ENCODE results near the gene CDRT4. TPM values are rescaled to one million over a fixed set of nuclear protein-coding genes. Genes with fewer than 3 reads are reported as not detected.

The CDRT4 gene
- total RNA-seq, 2 donors from 2014 or later, result 4.0 to 5.3 TPM

- H3K36me3 Mint-ChIP-seq, result no peaks in the 10 kb centered on the region
- ATAC-seq, result no peak
- no peaks in the 10 kb centered on the region for H3K9me3 Mint-ChIP-seq
- no peak overlapping the region for H3K27ac Mint-ChIP-seq
- no peak for DNase-seq (ENCODE audit: low spot score in 2 of 2)
Observed at GRCh38 chr17:15398291-15398690, 69.1 kb downstream of the CDRT4 start.

- no peaks in the 10 kb centered on the region for H3K36me3 Mint-ChIP-seq
- H3K27ac Mint-ChIP-seq, result no peak overlapping the region
- no peak for ATAC-seq
- no peak for DNase-seq (ENCODE audit: low spot score in 2 of 2)
- H3K9me3 Mint-ChIP-seq, result no peaks in the 10 kb centered on the region
Observed at GRCh38 chr17:15397620-15398019, 69.8 kb downstream of the CDRT4 start.

GRCh38 chr17:15395091-15395490, 72.3 kb downstream of the CDRT4 start:
- no peak for DNase-seq (ENCODE audit: low spot score in 2 of 2)
- H3K36me3 Mint-ChIP-seq, result no peaks in the 10 kb centered on the region
- peak overlapping the region in 1 of 2 donors; percentile 27 for H3K27ac Mint-ChIP-seq
- no peak for ATAC-seq
- no peaks in the 10 kb centered on the region for H3K9me3 Mint-ChIP-seq

GRCh38 chr17:15393414-15393813, 74.0 kb downstream of the CDRT4 start:
- H3K36me3 Mint-ChIP-seq, result no peaks in the 10 kb centered on the region
- no peak for DNase-seq (ENCODE audit: low spot score in 2 of 2)
- no peaks in the 10 kb centered on the region for H3K9me3 Mint-ChIP-seq
- ATAC-seq, result no peak
- no peak overlapping the region for H3K27ac Mint-ChIP-seq

GRCh38 chr17:15392326-15392741, 75.1 kb downstream of the CDRT4 start:
- H3K27ac Mint-ChIP-seq, result no peak overlapping the region
- H3K36me3 Mint-ChIP-seq, result no peaks in the 10 kb centered on the region
- H3K9me3 Mint-ChIP-seq, result no peaks in the 10 kb centered on the region
- DNase-seq (ENCODE audit: low spot score in 2 of 2) (no peak), ATAC-seq (no peak)

- no peak overlapping the region for H3K27ac Mint-ChIP-seq
- ATAC-seq (no peak), DNase-seq (ENCODE audit: low spot score in 2 of 2) (no peak)
- no peaks in the 10 kb centered on the region for H3K9me3 Mint-ChIP-seq
- no peaks in the 10 kb centered on the region for H3K36me3 Mint-ChIP-seq
Observed at GRCh38 chr17:15388356-15389041, 78.9 kb downstream of the CDRT4 start.

- Mint-ChIP-seq H3K27ac (no peak overlapping the region), H3K36me3 (no peaks in the 10 kb centered on the region), H3K9me3 (no peaks in the 10 kb centered on the region)
- DNase-seq (ENCODE audit: low spot score in 2 of 2) (no peak), ATAC-seq (no peak)
Observed at GRCh38 chr17:15386083-15386482, 81.3 kb downstream of the CDRT4 start.

Other genes starting within 250 kb of the CDRT4 start
- gene PMP22, start 202.3 kb downstream of the CDRT4 start, total RNA-seq, result under 1 TPM in 1 of 2 donors, not detected in 1; 0.53 TPM
- gene TEKT3, start 126.0 kb downstream of the CDRT4 start, total RNA-seq, result not detected
- gene TVP23C, start 95.9 kb upstream of the CDRT4 start, total RNA-seq, result 10 to 100 TPM; 11.2 to 15.0 TPM
- under 1 TPM; 0.18 to 0.23 TPM for gene FBXW10B, start 152.1 kb upstream of the CDRT4 start, total RNA-seq
- gene TRIM16, start 216.7 kb upstream of the CDRT4 start, total RNA-seq, result 10 to 100 TPM; 11.3 to 19.0 TPM
- 10 to 100 TPM; 21.8 to 24.3 TPM for gene ZNF286A, start 232.1 kb upstream of the CDRT4 start, total RNA-seq